Cardiac fibroblast (primary cell): Measurements from ENCODE around the gene EFL1.
A peak's percentile ranks its signal among the peaks of the same experiment; 100 is the strongest.

Source experiments
- DNase-seq, 2 donors: peaks; one replicate each; pipeline versions ENCODE4 v3.0.0 to v3.0.0-alpha.2; 2010; ENCODE audit warnings: low read depth in 2 of 2
- H3K4me3 ChIP-seq, 2 donors: replicated peaks in 1 of 2; 1 replicate in 1 of 2; 2 replicates in 1 of 2; pipeline ENCODE4 v1.5.1; 2011; ENCODE audit warnings: low read depth in 2 of 2, low read length in 2 of 2, mild to moderate bottlenecking in 2 of 2, moderate library complexity in 1 of 2
- TF ChIP-seq, protein P1 (sequence below): IDR thresholded peaks from one replicate; pipeline ENCODE4 v1.5.1; 2011; ENCODE audit warnings: low read depth, mild to moderate bottlenecking, low read length, inconsistent platforms

EFL1 gene

DNA sequence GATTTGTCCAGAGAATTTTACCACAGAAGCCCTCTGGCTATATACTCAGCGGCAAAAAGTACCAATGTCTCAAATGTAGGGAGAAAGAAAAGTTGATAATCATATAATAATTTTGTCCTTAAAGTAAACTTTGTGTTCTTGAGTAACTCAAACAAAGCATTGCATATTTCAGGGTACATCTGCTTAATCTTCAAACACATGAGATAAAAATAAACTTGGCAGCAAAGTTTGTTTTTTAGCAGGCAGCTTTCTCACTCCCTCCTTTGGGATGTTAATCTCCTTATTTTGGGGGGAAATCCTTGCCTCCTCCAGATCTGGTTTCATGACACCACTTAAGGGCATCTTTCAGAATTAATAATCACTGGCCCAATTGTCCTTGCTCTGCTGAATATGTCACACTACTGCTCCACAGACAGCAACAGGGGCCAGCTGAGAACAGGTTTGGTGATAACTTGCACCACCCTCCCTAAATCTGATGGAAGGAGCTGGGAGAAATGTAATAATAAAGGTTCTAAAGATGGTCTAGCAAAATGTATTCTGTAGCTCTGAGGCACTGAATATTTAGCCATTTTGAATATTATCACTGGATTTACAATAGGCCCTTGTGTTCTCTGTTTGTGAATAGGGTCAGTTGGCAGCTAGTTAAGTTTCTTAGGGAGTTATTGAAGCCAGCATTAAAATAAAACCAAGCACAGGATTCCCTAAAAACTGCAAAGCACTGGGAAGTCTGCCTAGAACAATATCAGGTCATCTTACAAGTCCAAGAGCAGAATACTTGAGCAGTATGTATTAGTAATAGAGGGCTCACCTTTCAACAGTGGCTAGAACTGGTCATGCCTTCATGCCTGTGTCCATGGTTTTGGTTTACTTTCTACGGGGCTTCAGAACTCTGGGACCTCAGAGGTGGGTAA is 79.2 kb downstream of the EFL1 start:
- peak; percentile 76 to 85 for DNase-seq
- TF ChIP-seq, protein P1, sequence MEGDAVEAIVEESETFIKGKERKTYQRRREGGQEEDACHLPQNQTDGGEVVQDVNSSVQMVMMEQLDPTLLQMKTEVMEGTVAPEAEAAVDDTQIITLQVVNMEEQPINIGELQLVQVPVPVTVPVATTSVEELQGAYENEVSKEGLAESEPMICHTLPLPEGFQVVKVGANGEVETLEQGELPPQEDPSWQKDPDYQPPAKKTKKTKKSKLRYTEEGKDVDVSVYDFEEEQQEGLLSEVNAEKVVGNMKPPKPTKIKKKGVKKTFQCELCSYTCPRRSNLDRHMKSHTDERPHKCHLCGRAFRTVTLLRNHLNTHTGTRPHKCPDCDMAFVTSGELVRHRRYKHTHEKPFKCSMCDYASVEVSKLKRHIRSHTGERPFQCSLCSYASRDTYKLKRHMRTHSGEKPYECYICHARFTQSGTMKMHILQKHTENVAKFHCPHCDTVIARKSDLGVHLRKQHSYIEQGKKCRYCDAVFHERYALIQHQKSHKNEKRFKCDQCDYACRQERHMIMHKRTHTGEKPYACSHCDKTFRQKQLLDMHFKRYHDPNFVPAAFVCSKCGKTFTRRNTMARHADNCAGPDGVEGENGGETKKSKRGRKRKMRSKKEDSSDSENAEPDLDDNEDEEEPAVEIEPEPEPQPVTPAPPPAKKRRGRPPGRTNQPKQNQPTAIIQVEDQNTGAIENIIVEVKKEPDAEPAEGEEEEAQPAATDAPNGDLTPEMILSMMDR: no peak

DNA sequence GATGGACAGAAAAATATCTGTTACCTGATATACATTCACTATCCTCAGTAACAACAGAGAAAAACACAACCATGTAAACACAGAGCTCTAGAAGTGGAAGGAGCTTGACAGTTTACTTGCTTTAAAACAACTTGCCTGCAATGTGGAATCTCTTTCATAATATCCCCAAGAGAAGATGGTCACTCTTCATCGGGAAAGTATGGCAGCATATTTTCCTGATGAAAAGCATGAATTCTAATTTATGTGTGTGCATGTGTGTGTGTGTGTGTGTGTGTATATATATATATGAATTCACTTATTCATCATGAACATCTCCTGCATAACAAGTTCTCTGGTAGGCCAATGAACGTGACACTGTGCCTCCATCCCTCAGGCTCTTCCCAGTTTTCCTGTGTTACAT is 81.2 kb downstream of the EFL1 start:
- no peak for DNase-seq
- H3K4me3 ChIP-seq: no peak overlapping the region
- TF ChIP-seq, protein P1: no peak

More for the DNA sequence above, 79.2 kb downstream of the EFL1 start:
- no peak overlapping the region for H3K4me3 ChIP-seq

DNA sequence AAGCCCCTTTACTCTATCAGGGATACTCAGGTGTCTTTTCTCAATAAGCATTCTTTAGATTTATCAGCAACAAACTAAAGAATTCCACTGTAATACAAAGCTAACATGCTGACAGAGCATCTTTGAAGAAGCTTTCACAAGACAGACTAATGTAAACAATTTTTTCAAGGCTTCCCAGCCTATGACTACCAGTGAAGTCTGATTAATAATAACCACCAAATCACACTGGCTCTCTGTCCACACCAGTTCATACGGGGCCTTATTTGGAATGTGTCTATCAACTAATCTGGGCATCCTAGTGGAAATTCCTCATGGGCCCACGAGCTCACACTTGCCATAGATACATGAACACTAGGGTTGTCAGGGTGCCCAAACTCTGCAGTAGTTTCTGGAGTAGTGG is 84.5 kb downstream of the EFL1 start:
- no peak overlapping the region for H3K4me3 ChIP-seq
- TF ChIP-seq, protein P1: no peak
- DNase-seq: peak; percentile 52 to 84

DNA sequence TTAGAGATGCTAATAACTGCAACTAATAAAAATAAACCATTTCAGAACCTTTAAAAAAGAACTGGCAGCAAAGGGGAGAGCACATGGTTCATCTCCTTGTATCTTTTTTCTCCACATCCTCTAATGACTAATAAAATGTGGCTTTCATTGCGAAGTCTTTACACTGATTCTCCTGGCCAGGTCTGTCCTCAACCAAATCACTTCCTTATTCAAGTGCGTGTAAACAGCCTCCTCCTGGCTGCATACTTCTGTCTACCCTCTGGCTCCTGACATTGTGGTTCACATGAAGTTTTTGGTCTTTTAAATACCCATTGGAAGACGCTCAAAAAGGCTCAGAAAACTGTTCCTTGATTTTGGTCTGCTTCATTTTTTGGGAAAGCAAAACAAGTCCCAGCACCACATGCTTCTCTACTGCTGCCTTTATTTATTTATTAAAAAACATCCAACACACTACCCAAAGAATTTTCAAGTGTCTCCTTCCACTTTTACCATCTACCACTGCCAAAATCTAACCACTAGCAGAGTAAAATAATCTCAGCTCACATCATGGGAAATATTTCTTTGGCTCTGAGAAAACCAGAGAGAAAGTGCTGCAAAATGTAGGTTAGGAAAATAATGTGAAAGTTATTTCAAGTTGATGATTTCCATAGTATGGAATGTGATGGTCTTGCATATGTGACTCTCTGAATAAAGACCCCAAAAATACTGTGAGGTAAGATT is 85.1 kb downstream of the EFL1 start:
- no peak overlapping the region for H3K4me3 ChIP-seq
- DNase-seq: peak; percentile 31 to 80
- TF ChIP-seq, protein P1: no peak

DNA sequence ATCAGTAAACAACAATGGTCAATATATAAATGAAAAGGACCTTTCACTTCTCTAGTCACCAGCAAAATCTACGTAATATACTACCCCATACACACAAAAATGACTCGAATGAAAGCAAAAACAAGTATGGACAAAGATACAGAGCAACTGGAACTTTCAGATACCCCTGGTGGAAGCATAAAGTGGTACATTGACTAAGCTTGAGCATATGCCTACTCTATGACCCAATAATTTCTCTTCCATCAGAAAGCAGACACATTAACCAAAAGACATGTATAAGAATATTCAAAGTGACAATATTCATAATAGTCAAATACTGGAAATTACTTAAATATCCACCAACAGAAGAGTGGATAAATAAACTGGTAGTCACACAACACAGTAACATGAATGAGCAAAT is 86.0 kb downstream of the EFL1 start:
- TF ChIP-seq, protein P1: peak; percentile 4
- DNase-seq: no peak
- H3K4me3 ChIP-seq: no peak overlapping the region

DNA sequence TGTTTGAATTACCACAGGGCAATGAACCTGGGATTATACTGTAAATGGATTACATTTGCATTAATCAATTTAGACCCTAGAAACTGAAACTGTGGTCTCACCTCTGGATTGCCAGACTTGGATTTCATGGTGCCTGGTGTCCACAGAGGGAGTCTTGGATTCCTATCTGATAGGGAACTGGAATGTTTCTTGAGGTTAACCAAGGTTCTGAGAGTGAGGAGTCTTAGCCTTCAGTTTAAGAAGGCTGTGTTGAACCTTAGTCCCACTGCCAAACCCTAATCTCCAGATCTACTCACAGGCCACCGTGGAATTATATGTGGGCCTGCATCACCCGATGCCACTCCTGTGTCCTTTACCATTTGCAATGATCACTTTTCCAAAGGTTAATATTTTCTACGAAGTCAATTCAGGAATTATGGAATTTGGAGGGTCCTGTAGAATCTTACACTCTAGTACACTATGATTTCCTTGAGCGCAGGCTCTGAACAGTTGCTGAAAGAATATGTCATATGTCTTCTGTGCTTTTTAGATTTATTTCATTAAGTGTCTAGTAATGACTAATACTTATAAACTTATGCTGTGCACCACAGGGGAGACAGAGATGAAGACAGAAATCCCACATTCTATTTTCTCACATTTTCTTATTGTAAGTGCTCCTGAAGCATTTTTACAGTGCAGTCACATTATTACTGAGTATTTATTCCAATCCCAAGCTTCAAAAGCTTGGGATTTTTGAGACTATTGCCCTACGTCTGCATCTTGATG is 87.9 kb downstream of the EFL1 start:
- DNase-seq: no peak
- no peak overlapping the region for H3K4me3 ChIP-seq
- TF ChIP-seq, protein P1: no peak
